Peyer's patch (tissue), 4 donors: ENCODE results near the gene EBF4. TPM values are rescaled to one million over a fixed set of nuclear protein-coding genes. Genes with fewer than 3 reads are reported as not detected.

ENCODE experiments used
- DNase-seq, 3 donors: peaks; one replicate each; pipeline ENCODE4 v3.0.0-alpha.2; 2017 to 2019
- H3K27ac ChIP-seq, 4 donors: fragments of 200-600 bp; sonication (generic); one replicate each; pipeline ENCODE4 v1.5.1; 2016 to 2019
- H3K27me3 ChIP-seq, 2 donors: fragments of 200-600 bp; sonication (generic); one replicate each; pipeline ENCODE4 v1.5.1; 2019
- H3K36me3 ChIP-seq, 3 donors: fragments of 200-600 bp; sonication (generic); one replicate each; pipeline ENCODE4 v1.5.1; 2016 to 2019
- H3K4me1 ChIP-seq, 4 donors: fragments of 200-600 bp; sonication (generic); one replicate each; pipeline ENCODE4 v1.5.1; 2016 to 2019
- H3K4me3 ChIP-seq, 4 donors: fragments of 200-600 bp; sonication (generic); 1 replicate in 3 of 4; 2 replicates in 1 of 4; pipeline ENCODE4 v1.5.1; 2016 to 2019; ENCODE audit warnings: mild to moderate bottlenecking in 1 of 4
- H3K9me3 ChIP-seq, 4 donors: fragments of 200-600 bp; sonication (generic); one replicate each; pipeline ENCODE4 v1.5.1; 2016 to 2019; ENCODE audit warnings: mild to moderate bottlenecking in 1 of 4
- CTCF ChIP-seq, 6 experiments: fragments of 450-650 bp in 4 of 6; fragments of 200-600 bp in 2 of 6; sonication (generic) in 1 of 6; IDR thresholded peaks; one replicate each; pipeline ENCODE4 v1.5.1; 2017 to 2019; ENCODE audit warnings: antibody characterized with exemption in 6 of 6, mild to moderate bottlenecking in 3 of 6, moderate library complexity in 1 of 6
- POLR2A ChIP-seq, 2 donors: fragments of 450-650 bp; IDR thresholded peaks; one replicate each; pipeline ENCODE4 v1.5.1; 2017; ENCODE audit warnings: antibody characterized with exemption in 2 of 2, mild to moderate bottlenecking in 2 of 2, moderate library complexity in 2 of 2
- total RNA-seq, 4 donors: library from RNA; depleted of rRNA; stranded (reverse); fragments of >200 nt; gene quantifications; one replicate each; pipeline ENCODE4 v1.1.0, GENCODE V29; 2016

Gene EBF4
- total RNA-seq, 4 donors from 2014 or later = 1.4 to 17.3 (median 5.1) TPM

- Histone ChIP-seq H3K36me3 (peaks cover 0 to 48% (median 0%) of the 10 kb centered on the region in 3 donors), H3K27me3 (no peaks in the 10 kb centered on the region), H3K27ac (peak overlapping the region in 1 of 4 donors; percentile 95), H3K9me3 (no peaks in the 10 kb centered on the region), H3K4me3 (peak overlapping the region; percentile 65 to 97 (median 72)), H3K4me1 (peaks cover 0 to 26% (median 4%) of the 10 kb centered on the region in 4 donors)
- TF ChIP-seq POLR2A (IDR thresholded peaks at IDR 0.05) (no peak), CTCF (IDR thresholded peaks at IDR 0.05) (no peak)
- no peak for DNase-seq
Observed at GRCh38 chr20:2653556-2654383, 38.8 kb upstream of the EBF4 start.

- Histone ChIP-seq H3K27me3 (no peaks in the 10 kb centered on the region), H3K4me3 (peak overlapping the region in 1 of 4 donors; percentile 97), H3K4me1 (peaks cover 0 to 26% (median 4%) of the 10 kb centered on the region in 4 donors), H3K27ac (no peak overlapping the region), H3K9me3 (no peaks in the 10 kb centered on the region), H3K36me3 (peaks cover 0 to 54% (median 0%) of the 10 kb centered on the region in 3 donors)
- TF ChIP-seq POLR2A (IDR thresholded peaks at IDR 0.05) (no peak), CTCF (IDR thresholded peaks at IDR 0.05) (no peak)
- no peak for DNase-seq
Observed at GRCh38 chr20:2654384-2654822, 38.2 kb upstream of the EBF4 start.

GRCh38 chr20:2654831-2655230, 37.7 kb upstream of the EBF4 start:
- no peaks in the 10 kb centered on the region for H3K9me3 ChIP-seq
- no peak for DNase-seq
- H3K4me3 ChIP-seq = no peak overlapping the region
- H3K36me3 ChIP-seq = peaks cover 0 to 58% (median 0%) of the 10 kb centered on the region in 3 donors
- H3K27ac ChIP-seq = no peak overlapping the region
- peaks cover 0 to 26% (median 4%) of the 10 kb centered on the region in 4 donors for H3K4me1 ChIP-seq
- H3K27me3 ChIP-seq = no peaks in the 10 kb centered on the region
- no peak for TF ChIP-seq CTCF (IDR thresholded peaks at IDR 0.05)
- TF ChIP-seq POLR2A (IDR thresholded peaks at IDR 0.05) = no peak

GRCh38 chr20:2655331-2656116, 37.1 kb upstream of the EBF4 start:
- no peak for TF ChIP-seq POLR2A (IDR thresholded peaks at IDR 0.05)
- TF ChIP-seq CTCF (IDR thresholded peaks at IDR 0.05) = no peak
- no peaks in the 10 kb centered on the region for H3K27me3 ChIP-seq
- peaks cover 0 to 65% (median 0%) of the 10 kb centered on the region in 3 donors for H3K36me3 ChIP-seq
- H3K27ac ChIP-seq = no peak overlapping the region
- no peaks in the 10 kb centered on the region for H3K9me3 ChIP-seq
- H3K4me1 ChIP-seq = peaks cover 0 to 26% (median 4%) of the 10 kb centered on the region in 4 donors
- DNase-seq = no peak
- H3K4me3 ChIP-seq = no peak overlapping the region

- Histone ChIP-seq H3K4me3 (no peak overlapping the region), H3K27ac (no peak overlapping the region), H3K4me1 (peaks cover 0 to 19% (median 4%) of the 10 kb centered on the region in 4 donors), H3K27me3 (no peaks in the 10 kb centered on the region), H3K36me3 (peaks cover 0 to 76% (median 0%) of the 10 kb centered on the region in 3 donors), H3K9me3 (no peaks in the 10 kb centered on the region)
- no peak for DNase-seq
- TF ChIP-seq CTCF (IDR thresholded peaks at IDR 0.05) (no peak), POLR2A (IDR thresholded peaks at IDR 0.05) (no peak)
Observed at GRCh38 chr20:2656471-2657117, 36.0 kb upstream of the EBF4 start.
